Measurements from ENCODE around the gene FMN1. TPM values are rescaled to one million over a fixed set of nuclear protein-coding genes. Genes with fewer than 3 reads are reported as not detected.
A peak's percentile ranks its signal among the peaks of the same experiment; 100 is the strongest.

The FMN1 gene
- total and polyA plus RNA-seq, 2 experiments from 2014 or later = 0.53 to 1.8 TPM

- peak in 1 of 2 donors; percentile 41 for DNase-seq (ENCODE audit: low read depth in 1 of 2, low spot score in 1 of 2)
- Histone ChIP-seq H3K27ac (no peak overlapping the region), H3K27me3 (no peaks in the 10 kb centered on the region), H3K36me3 (no peaks in the 10 kb centered on the region), H3K9me3 (ENCODE audit: low read depth) (no peaks in the 10 kb centered on the region), H3K4me1 (ENCODE audit: low read depth) (no peaks in the 10 kb centered on the region), H3K4me3 (no peak overlapping the region)
- TF ChIP-seq, protein P1, sequence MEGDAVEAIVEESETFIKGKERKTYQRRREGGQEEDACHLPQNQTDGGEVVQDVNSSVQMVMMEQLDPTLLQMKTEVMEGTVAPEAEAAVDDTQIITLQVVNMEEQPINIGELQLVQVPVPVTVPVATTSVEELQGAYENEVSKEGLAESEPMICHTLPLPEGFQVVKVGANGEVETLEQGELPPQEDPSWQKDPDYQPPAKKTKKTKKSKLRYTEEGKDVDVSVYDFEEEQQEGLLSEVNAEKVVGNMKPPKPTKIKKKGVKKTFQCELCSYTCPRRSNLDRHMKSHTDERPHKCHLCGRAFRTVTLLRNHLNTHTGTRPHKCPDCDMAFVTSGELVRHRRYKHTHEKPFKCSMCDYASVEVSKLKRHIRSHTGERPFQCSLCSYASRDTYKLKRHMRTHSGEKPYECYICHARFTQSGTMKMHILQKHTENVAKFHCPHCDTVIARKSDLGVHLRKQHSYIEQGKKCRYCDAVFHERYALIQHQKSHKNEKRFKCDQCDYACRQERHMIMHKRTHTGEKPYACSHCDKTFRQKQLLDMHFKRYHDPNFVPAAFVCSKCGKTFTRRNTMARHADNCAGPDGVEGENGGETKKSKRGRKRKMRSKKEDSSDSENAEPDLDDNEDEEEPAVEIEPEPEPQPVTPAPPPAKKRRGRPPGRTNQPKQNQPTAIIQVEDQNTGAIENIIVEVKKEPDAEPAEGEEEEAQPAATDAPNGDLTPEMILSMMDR (IDR thresholded peaks at IDR 0.05; ENCODE audit: low read depth, low read length) = no peak
Measured at GRCh38 chr15:32998979-32999672, 195.4 kb downstream of the FMN1 start.

DNA sequence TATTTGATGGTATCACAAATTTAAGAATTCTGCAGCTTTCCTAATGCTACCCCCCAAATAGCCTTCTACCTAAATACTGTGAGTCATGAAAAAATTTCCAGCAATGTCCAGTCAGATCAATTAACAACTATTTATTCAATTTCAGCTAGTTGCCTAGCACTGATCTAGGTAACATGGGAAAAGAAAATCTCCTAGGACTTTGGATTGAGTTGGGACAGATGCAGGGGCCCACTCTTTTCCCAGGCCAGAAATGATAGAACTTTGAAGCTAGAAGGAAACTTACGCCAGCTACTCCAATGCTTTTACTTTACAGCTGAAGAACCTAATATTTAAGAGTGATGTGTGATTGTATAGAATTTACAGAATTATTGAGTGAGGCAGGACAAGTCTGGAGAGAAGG, 196.3 kb downstream of the FMN1 start:
- Histone ChIP-seq H3K4me1 (ENCODE audit: low read depth) (peaks cover 1% of the 10 kb centered on the region), H3K9me3 (ENCODE audit: low read depth) (no peaks in the 10 kb centered on the region), H3K4me3 (no peak overlapping the region), H3K27me3 (no peaks in the 10 kb centered on the region), H3K36me3 (no peaks in the 10 kb centered on the region), H3K27ac (no peak overlapping the region)
- DNase-seq (ENCODE audit: low read depth in 1 of 2, low spot score in 1 of 2) = no peak
- TF ChIP-seq, protein P1 (IDR thresholded peaks at IDR 0.05; ENCODE audit: low read depth, low read length) = no peak

GRCh38 chr15:32994810-32995424, 199.6 kb downstream of the FMN1 start:
- Histone ChIP-seq H3K27ac (no peak overlapping the region), H3K9me3 (ENCODE audit: low read depth) (no peaks in the 10 kb centered on the region), H3K27me3 (no peaks in the 10 kb centered on the region), H3K4me1 (ENCODE audit: low read depth) (peaks cover 6% of the 10 kb centered on the region), H3K4me3 (no peak overlapping the region), H3K36me3 (no peaks in the 10 kb centered on the region)
- TF ChIP-seq, protein P1 (IDR thresholded peaks at IDR 0.05; ENCODE audit: low read depth, low read length) = peak; percentile 63
- DNase-seq (ENCODE audit: low read depth in 1 of 2, low spot score in 1 of 2) = peak; percentile 27 to 73

DNA sequence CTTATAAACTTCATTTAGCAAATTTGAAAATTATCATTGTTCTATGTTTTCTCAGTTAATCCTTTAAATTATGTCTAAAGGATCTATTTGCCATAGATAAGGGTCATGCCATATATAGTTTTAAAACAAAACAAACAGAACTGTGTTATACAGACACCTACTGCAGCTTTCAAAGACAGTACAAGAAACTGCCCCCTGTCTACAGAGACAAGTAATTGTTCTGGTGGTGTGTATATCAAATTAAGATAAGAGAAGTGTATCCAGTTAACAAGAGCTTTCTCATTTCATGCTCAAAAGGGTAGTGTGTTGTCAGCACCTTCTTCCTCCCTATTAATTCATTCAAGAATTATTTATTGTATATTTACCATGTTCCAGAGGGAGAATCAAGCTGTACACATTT, 201.2 kb downstream of the FMN1 start:
- Histone ChIP-seq H3K9me3 (ENCODE audit: low read depth) (no peaks in the 10 kb centered on the region), H3K4me3 (no peak overlapping the region), H3K27ac (no peak overlapping the region), H3K36me3 (no peaks in the 10 kb centered on the region), H3K4me1 (ENCODE audit: low read depth) (peaks cover 6% of the 10 kb centered on the region), H3K27me3 (no peaks in the 10 kb centered on the region)
- peak; percentile 25 to 47 for DNase-seq (ENCODE audit: low read depth in 1 of 2, low spot score in 1 of 2)
- TF ChIP-seq, protein P1 (IDR thresholded peaks at IDR 0.05; ENCODE audit: low read depth, low read length) = peak; percentile 42

DNA sequence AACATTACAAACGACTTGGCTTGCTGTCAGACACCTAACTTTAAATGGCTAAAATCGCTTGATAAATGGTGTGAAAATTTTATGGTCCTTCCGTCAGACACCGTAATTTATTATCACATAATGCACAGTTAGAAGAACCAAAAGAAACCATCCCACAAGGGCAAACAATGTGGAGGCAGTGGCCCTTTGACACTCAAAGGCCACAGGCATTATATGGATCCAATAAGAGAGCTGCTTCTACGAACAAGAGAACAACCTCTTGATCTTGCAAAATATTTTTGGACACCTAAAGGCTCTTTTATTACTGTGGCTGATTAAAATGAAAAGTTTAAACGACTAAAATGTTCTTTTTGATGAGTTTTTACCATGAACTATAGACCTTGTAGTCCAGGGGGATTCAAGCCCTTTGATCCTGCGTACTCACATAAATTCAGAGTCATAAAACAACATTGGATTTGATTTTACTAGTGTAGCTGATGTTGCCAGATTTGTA, 202.8 kb downstream of the FMN1 start:
- DNase-seq (ENCODE audit: low read depth in 1 of 2, low spot score in 1 of 2) = no peak

More for the DNA sequence above, 202.8 kb downstream of the FMN1 start:
- Histone ChIP-seq H3K9me3 (ENCODE audit: low read depth) (no peaks in the 10 kb centered on the region), H3K27me3 (no peaks in the 10 kb centered on the region), H3K4me3 (no peak overlapping the region), H3K36me3 (no peaks in the 10 kb centered on the region), H3K4me1 (ENCODE audit: low read depth) (peaks cover 6% of the 10 kb centered on the region), H3K27ac (no peak overlapping the region)
- TF ChIP-seq, protein P1 (IDR thresholded peaks at IDR 0.05; ENCODE audit: low read depth, low read length) = no peak

Data from cardiac muscle cell (in vitro differentiated cells and primary cell).